ENCODE measurements around the gene SRP68. TPM values are rescaled to one million over a fixed set of nuclear protein-coding genes. Genes with fewer than 3 reads are reported as not detected.

Gene SRP68
- total RNA-seq (2014; rRNA removed; shearing (Covaris generic)): 58.2 and 68.6 TPM in 2 replicates
- 132 and 147 TPM in 2 replicates for polyA plus RNA-seq (2015; cell fraction: cytosol; rRNA removed)
- 70.3 and 75.4 TPM in 2 replicates for polyA plus RNA-seq (2015; cell fraction: nucleus; rRNA removed)

DNA sequence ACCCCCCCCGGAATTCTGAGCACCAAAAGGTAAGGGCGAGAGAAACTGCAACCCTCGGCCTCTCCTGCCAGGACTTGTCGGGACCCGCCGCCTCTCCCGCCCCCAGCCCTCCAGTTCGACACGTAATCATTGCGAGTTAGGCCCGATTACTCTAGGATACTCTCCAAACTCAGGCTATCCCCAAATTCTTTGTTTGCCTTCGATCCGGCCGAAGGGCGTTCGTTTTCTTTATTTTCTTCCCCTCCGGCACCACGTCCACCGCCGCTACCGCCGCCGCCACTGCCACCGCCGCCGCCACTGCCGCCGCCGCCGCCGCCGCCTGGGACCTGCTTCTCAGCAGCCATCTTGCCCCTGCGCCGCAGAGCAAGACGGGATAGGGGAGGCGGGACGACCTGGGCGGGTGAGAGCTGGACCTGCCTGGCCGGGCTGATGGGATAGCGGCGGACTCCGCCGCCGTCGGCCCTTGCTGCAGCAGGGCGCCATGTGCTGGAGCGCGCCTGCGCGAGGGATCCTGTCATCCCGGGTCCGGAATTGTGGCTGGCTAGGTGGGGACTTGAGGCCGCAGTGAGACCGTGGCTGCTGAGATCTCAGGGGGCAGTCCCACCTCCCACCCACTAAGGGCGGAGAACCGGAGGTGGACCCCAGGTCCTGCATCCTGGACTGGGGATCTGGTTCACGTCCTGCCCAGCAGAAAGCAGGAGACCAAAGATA, at the start of gene SRP68:
SRP68 (minus strand) TSS at position 370 of the 711 bp plus-strand sequence; CDS start at position 344, 26 bp downstream.
- in situ Hi-C loops (cut with HindIII; ENCODE audit: low pct_unique_long_range_greater_than_20kb, low sequenced_read_pairs): loop anchor here (25.0 kb wide), 1 partner anchor 135 kb away; the partner anchor contains the start of gene FBF1
- DNase-seq (ENCODE audit: low read depth, low spot score): peak; percentile 97

DNA sequence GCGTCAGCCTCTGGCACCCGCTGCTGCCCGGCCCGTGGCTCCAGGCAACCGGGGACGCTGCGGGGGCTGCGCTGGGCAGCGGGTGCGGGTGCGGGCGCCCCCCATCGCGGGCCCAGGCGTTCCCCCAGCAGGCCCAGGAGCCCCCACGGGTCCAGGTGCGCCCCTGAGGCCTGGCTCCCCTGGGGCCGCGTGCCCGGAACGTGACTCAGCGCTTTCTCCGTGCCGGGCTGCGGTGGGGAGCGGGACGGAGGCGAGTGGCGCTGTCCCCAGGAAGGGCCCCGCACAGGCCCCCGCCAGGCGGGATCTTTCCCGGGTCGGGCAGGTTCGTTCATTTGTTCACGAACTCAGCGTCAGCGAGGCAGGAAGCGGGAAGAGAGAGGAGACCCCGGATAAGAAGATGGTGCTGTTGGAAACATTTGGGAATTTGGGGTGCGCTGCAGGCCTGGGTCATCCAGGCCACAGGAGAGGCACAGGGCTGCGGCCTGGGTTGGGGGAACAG, 49.7 kb upstream of the SRP68 start:
- no peak for DNase-seq (ENCODE audit: low read depth, low spot score)
- in situ Hi-C loops (cut with HindIII; ENCODE audit: low pct_unique_long_range_greater_than_20kb, low sequenced_read_pairs): no loop called here

- no peak for DNase-seq (ENCODE audit: low read depth, low spot score)
- in situ Hi-C loops (cut with HindIII; ENCODE audit: low pct_unique_long_range_greater_than_20kb, low sequenced_read_pairs): no loop called here
Measured at GRCh38 chr17:76120658-76121008, 48.3 kb upstream of the SRP68 start.

GRCh38 chr17:76119409-76120371, 47.4 kb upstream of the SRP68 start:
- in situ Hi-C loops (cut with HindIII; ENCODE audit: low pct_unique_long_range_greater_than_20kb, low sequenced_read_pairs): no loop called here
- no peak for DNase-seq (ENCODE audit: low read depth, low spot score)

GRCh38 chr17:76115138-76115754, 42.9 kb upstream of the SRP68 start:
- in situ Hi-C loops (cut with HindIII; ENCODE audit: low pct_unique_long_range_greater_than_20kb, low sequenced_read_pairs): no loop called here

DNA sequence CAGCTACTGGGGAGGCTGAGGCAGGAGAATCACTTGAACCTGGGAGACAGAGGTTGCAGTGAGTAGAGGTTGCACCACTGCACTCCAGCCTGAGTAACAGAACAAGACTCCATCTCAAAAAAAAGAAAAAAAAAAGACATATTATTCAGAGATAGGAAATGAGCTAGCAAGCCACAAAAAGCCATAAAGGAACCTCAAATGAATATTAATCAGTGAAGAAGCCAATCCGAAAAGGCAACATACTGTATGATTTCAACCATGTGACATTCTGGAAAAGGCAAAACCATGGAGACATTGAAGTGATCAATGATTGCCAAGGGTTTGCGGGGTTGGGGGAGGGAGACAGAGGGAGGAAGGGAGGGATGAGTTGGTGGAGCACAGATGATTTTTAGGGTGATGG, 39.6 kb upstream of the SRP68 start:
- in situ Hi-C loops (cut with HindIII; ENCODE audit: low pct_unique_long_range_greater_than_20kb, low sequenced_read_pairs): no loop called here
- no peak for DNase-seq (ENCODE audit: low read depth, low spot score)

More at GRCh38 chr17:76115138-76115754, 42.9 kb upstream of the SRP68 start:
- no peak for DNase-seq (ENCODE audit: low read depth, low spot score)

DNA sequence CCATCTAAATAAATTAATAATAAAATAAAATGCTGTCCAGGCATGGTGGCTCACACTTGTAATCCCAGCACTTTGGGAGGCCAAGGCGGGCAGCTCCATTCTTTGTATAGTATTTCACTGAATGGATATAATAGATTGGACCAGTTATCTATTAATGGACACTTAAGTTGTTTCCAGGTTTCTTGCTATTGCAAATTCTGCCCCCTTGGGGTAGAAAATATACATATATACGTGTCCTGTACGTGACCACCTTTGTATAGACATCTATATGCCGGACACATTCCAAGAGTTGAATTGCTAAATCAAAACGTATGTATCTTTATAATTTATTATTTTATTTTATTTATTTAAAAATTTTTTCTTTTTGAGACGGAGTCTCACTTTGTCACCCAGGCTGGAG, 35.2 kb upstream of the SRP68 start:
- peak; percentile 66 for DNase-seq (ENCODE audit: low read depth, low spot score)
- in situ Hi-C loops (cut with HindIII; ENCODE audit: low pct_unique_long_range_greater_than_20kb, low sequenced_read_pairs): no loop called here

DNA sequence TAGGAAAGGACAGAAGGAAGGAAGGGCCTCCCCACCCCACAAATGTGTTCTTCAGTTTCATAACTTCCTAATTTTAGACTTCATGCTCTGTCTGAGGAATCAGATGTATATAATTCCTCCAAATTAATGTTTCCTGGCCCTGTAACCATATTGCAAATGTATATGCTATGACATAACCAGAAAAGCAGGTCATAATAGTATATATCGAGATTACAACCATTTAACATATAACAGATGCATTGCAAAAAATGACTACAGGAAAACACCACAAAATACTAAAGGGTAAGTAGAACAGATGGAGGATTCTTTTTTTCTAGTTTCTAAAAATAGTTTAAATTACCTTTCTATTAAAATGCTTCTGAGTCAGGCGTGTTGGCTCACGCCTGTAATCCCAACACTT, 34.4 kb upstream of the SRP68 start:
- in situ Hi-C loops (cut with HindIII; ENCODE audit: low pct_unique_long_range_greater_than_20kb, low sequenced_read_pairs): no loop called here
- no peak for DNase-seq (ENCODE audit: low read depth, low spot score)

- in situ Hi-C loops (cut with HindIII; ENCODE audit: low pct_unique_long_range_greater_than_20kb, low sequenced_read_pairs): no loop called here
- no peak for DNase-seq (ENCODE audit: low read depth, low spot score)
Measured at GRCh38 chr17:76104896-76105231, 32.5 kb upstream of the SRP68 start.

DNA sequence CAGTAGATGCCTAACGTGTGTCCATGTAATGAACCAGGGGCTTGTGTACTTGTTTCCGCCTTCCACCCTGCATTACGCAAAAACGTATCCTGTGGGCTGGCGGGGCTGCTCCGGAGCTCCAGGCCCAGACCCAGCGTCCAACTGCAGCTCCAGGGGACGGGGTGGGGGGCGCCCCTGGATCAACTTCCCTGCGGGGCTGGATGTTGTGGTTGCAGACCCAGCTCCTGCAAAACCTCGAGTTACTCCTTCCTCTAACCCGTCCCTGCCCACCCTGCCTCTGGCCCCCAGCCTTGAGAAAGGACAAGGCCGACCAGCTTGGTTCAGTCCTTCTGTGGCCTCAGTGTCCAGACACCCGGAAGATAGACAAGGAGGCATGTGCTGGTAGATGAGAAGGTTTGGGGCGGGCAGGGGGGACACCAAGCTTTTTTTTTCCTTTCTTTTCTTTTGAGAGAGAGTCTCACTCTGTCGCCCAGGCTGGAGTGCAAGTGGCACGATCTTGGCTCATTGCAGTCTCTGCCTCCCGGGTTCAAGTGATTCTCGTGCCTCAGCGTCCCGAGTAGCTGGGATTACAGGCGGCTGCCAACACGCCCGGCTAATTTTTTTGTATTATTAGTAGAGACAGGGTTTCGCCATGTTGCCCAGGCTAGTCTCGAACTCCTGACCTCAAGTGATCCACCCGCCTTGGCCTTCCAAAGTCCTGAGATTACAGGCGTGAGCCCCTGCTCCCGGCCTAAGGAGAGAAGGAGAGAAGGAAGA, 32.0 kb upstream of the SRP68 start:
- no peak for DNase-seq (ENCODE audit: low read depth, low spot score)
- in situ Hi-C loops (cut with HindIII; ENCODE audit: low pct_unique_long_range_greater_than_20kb, low sequenced_read_pairs): no loop called here

DNA sequence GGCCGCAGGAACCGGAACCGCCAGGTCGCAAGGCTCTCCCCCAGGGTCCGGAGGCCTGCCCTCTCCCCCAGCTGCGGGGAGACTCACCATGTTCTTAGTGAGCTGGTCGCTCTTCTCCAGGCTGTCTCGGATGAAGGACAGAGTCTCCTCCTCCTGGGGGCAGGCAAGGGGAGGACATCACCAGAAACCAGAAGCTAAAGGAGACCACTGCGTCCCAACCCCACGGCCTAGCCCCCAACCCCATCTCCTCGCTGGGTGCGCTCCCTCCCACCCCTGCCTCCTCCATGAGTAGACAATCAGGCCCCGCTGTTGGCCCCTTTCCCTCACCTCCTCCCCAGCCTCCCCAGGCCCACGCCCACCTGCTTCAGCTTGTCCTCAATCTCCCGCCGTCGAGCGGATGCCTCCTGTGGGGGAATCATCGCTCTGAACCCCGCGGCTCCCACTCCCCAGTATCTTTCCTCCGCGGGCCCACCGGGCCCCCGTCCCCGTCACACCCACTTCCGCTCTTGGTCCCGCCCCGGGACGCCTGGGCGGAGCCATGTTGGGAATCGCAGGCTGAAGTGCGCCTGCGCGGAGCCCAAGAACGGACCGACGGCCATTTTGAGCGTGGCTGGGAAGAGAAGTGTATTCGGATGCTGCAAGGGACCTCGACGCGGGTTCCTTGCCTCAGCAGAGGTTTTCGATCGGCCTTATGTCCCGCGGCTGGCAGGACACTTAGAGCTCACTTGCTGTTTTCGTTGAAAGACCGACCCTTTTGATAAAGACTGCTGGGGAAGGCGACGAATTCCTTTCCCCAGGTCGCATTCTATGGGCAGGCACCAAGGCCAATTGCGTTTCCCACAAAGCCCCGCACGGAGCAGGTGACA, 31.2 kb upstream of the SRP68 start, which contains the start of gene EXOC7:
EXOC7 (minus strand) TSS at position 514 of the 866 bp plus-strand sequence; CDS start at position 419, 95 bp downstream.
- in situ Hi-C loops (cut with HindIII; ENCODE audit: low pct_unique_long_range_greater_than_20kb, low sequenced_read_pairs): no loop called here
- DNase-seq (ENCODE audit: low read depth, low spot score): peak; percentile 98

DNA sequence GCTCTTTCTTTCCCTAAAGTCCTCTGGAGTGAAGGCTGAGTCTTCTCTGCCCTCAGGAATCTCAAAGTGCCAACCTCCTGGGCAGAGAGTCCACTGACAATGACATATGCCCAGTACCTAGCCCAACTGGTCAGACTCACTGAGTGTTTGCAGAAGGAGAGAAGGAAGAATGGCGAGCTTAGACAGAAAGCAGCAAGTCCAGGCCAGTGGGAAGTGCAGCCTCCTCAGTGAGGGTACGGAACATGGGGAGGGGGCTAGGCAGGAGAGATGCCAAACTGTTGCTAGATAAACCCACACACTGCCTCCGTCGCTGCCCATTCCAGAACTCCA, 30.6 kb upstream of the SRP68 start:
- in situ Hi-C loops (cut with HindIII; ENCODE audit: low pct_unique_long_range_greater_than_20kb, low sequenced_read_pairs): no loop called here
- no peak for DNase-seq (ENCODE audit: low read depth, low spot score)

GRCh38 chr17:76097716-76098295, 25.5 kb upstream of the SRP68 start:
- DNase-seq (ENCODE audit: low read depth, low spot score): no peak
- in situ Hi-C loops (cut with HindIII; ENCODE audit: low pct_unique_long_range_greater_than_20kb, low sequenced_read_pairs): no loop called here

GRCh38 chr17:76095943-76096342, 23.6 kb upstream of the SRP68 start:
- in situ Hi-C loops (cut with HindIII; ENCODE audit: low pct_unique_long_range_greater_than_20kb, low sequenced_read_pairs): no loop called here
- no peak for DNase-seq (ENCODE audit: low read depth, low spot score)

DNA sequence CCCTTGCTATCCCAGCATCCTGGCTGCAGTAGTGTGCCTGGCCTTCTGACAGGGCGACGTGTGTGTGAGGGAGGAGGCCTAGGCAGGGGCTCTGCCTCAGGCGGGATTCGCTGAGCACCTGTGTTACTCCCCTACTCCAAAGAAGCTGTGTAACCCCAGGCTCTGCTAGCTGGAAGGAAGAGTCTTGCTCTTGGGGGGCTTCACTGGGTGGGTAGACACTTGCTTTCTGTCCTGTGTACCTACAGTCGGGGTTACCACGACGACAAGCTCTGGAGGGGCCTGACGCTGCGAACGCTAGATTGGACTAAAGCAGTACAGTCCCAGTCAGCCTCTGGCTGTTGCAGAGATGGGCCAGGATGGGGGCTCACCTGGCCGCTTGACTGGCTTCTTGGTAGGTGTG, 21.7 kb upstream of the SRP68 start:
- DNase-seq (ENCODE audit: low read depth, low spot score): no peak
- in situ Hi-C loops (cut with HindIII; ENCODE audit: low pct_unique_long_range_greater_than_20kb, low sequenced_read_pairs): no loop called here

Measured in SK-MEL-5 (cell line).